Upper lobe of right lung (tissue), 1 donor: ENCODE results near the gene CELA1. TPM values are rescaled to one million over a fixed set of nuclear protein-coding genes. Genes with fewer than 3 reads are reported as not detected.

Experiments
- ATAC-seq: fragments of 200-7000 bp; cut with Tn5 transposase; one replicate; pipeline ENCODE4 v1.9.1; 2020; ENCODE audit warnings: mild to moderate bottlenecking, moderate library complexity
- DNase-seq: peaks from one replicate; pipeline ENCODE4 v3.0.0-alpha.2; 2020
- H3K27ac ChIP-seq: fragments of 200-600 bp; one replicate; pipeline ENCODE4 v1.8.0; 2022
- H3K27me3 ChIP-seq: fragments of 200-600 bp; one replicate; pipeline ENCODE4 v1.8.0; 2022; ENCODE audit warnings: mild to moderate bottlenecking
- H3K36me3 ChIP-seq: fragments of 200-600 bp; one replicate; pipeline ENCODE4 v1.8.0; 2022
- H3K4me1 ChIP-seq: fragments of 200-600 bp; one replicate; pipeline ENCODE4 v1.8.0; 2022
- H3K4me3 ChIP-seq: fragments of 200-600 bp; one replicate; pipeline ENCODE4 v1.8.0; 2022; ENCODE audit warnings: mild to moderate bottlenecking
- H3K9me3 ChIP-seq: fragments of 200-600 bp; one replicate; pipeline ENCODE4 v1.8.0; 2022
- intact Hi-C: fragments of 100-400 bp; cut with DNase I; formaldehyde crosslinking; loops from one replicate; pipeline ENCODE4 v1.11.0; 2022
- total RNA-seq: library from RNA; stranded (reverse); fragmentation: NEBNext Ultra II Directional; extraction: Animal tissue kit (Norgen Biotek cat#: 25700); gene quantifications from one replicate; pipeline ENCODE4 v1.2.1, GENCODE V29; 2021
- TF ChIP-seq, protein P1 (sequence below): fragments of 200-600 bp; IDR thresholded peaks from one replicate; pipeline ENCODE4 v1.8.0; 2022; ENCODE audit warnings: antibody characterized with exemption
- donor health status: DM: no; HTN: yes; CAD: no; lungs with severe emphysema.

Gene CELA1
- total RNA-seq, 1 donor from 2014 or later = not detected

- Histone ChIP-seq H3K27ac (no peak overlapping the region), H3K27me3 (no peaks in the 10 kb centered on the region), H3K4me1 (peaks cover 8% of the 10 kb centered on the region), H3K9me3 (no peaks in the 10 kb centered on the region), H3K4me3 (no peak overlapping the region), H3K36me3 (no peaks in the 10 kb centered on the region)
- TF ChIP-seq, protein P1, sequence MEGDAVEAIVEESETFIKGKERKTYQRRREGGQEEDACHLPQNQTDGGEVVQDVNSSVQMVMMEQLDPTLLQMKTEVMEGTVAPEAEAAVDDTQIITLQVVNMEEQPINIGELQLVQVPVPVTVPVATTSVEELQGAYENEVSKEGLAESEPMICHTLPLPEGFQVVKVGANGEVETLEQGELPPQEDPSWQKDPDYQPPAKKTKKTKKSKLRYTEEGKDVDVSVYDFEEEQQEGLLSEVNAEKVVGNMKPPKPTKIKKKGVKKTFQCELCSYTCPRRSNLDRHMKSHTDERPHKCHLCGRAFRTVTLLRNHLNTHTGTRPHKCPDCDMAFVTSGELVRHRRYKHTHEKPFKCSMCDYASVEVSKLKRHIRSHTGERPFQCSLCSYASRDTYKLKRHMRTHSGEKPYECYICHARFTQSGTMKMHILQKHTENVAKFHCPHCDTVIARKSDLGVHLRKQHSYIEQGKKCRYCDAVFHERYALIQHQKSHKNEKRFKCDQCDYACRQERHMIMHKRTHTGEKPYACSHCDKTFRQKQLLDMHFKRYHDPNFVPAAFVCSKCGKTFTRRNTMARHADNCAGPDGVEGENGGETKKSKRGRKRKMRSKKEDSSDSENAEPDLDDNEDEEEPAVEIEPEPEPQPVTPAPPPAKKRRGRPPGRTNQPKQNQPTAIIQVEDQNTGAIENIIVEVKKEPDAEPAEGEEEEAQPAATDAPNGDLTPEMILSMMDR = no peak
- no peak for DNase-seq
- intact Hi-C loops = no loop called here
- ATAC-seq = no peak
These were observed 41.8 kb upstream of the CELA1 start for GRCh38 chr12:51388069-51388799.

GRCh38 chr12:51386351-51386750, 39.9 kb upstream of the CELA1 start:
- H3K4me3 ChIP-seq = no peak overlapping the region
- no peaks in the 10 kb centered on the region for H3K4me1 ChIP-seq
- H3K36me3 ChIP-seq = no peaks in the 10 kb centered on the region
- no peak overlapping the region for H3K27ac ChIP-seq
- DNase-seq (no peak), ATAC-seq (no peak)
- no peaks in the 10 kb centered on the region for H3K9me3 ChIP-seq
- TF ChIP-seq, protein P1 = no peak
- intact Hi-C loops = no loop called here
- no peaks in the 10 kb centered on the region for H3K27me3 ChIP-seq

- Histone ChIP-seq H3K9me3 (no peaks in the 10 kb centered on the region), H3K27ac (no peak overlapping the region), H3K4me3 (no peak overlapping the region), H3K4me1 (no peaks in the 10 kb centered on the region), H3K36me3 (no peaks in the 10 kb centered on the region), H3K27me3 (no peaks in the 10 kb centered on the region)
- no peak for ATAC-seq
- intact Hi-C loops = no loop called here
- TF ChIP-seq, protein P1 = no peak
- DNase-seq = no peak
These were observed 36.9 kb upstream of the CELA1 start for GRCh38 chr12:51383269-51383905.

- TF ChIP-seq, protein P1 = no peak
- H3K27ac ChIP-seq = no peak overlapping the region
- no peaks in the 10 kb centered on the region for H3K9me3 ChIP-seq
- no peaks in the 10 kb centered on the region for H3K4me1 ChIP-seq
- ATAC-seq (no peak), DNase-seq (no peak)
- H3K4me3 ChIP-seq = no peak overlapping the region
- no peaks in the 10 kb centered on the region for H3K27me3 ChIP-seq
- no peaks in the 10 kb centered on the region for H3K36me3 ChIP-seq
- intact Hi-C loops = no loop called here
These were observed 35.7 kb upstream of the CELA1 start for GRCh38 chr12:51382173-51382572.

DNA sequence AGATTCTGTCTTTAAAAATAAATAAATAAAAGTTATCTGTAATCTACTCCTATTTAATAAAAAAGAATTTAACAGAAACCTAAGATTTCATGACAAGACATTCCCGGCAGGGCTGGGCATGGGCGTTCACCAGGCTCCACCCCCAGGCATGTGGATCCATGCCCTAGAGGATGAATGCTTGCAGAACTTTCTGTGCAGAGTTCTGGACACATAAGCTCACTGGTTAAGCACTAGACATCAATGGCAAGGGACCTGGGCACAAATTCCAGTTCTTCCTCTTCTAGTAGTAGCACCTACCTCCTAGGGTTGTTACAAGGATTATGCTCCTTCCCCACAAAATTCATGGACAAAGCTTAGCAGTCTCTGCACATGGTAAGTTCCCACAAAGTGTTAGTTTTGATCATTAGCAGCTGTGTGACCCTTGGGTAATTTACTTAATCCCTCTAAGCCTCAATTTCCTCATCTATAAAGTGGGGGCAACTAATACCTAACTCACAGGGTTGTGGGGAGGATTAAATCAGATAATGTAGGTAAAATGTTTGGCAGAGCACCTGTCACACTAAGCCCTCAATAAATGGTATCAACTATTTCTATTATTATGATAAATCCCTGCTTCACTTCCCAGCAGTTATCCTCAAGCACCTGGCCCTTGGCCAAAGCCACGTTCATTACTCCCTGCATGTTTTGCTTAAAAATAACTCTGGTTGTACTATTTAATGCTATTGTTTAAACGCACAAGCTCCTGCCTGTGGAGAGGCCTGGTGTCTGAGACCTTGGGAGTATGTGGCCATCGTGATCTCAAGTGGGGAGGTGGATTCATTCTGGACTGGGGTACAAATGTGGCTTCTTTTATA, 35.0 kb upstream of the CELA1 start:
- TF ChIP-seq, protein P1 = no peak
- Histone ChIP-seq H3K4me1 (no peaks in the 10 kb centered on the region), H3K27ac (no peak overlapping the region), H3K9me3 (no peaks in the 10 kb centered on the region), H3K36me3 (no peaks in the 10 kb centered on the region), H3K4me3 (no peak overlapping the region), H3K27me3 (no peaks in the 10 kb centered on the region)
- DNase-seq (no peak), ATAC-seq (no peak)
- intact Hi-C loops = no loop called here
